NB4 (cell line): ENCODE measurements around the gene CMIP.

ENCODE experiments used
- CTCF ChIP-seq: IDR thresholded peaks from one replicate; pipeline ENCODE4 v1.5.1; 2012; ENCODE audit warnings: low read depth, low read length
- MYC ChIP-seq: IDR thresholded peaks from 2 replicates; pipeline ENCODE4 v1.6.1; 2011; ENCODE audit warnings: low read depth, low read length
- POLR2A ChIP-seq: IDR thresholded peaks from 2 replicates; pipeline ENCODE4 v1.6.1; 2011; ENCODE audit warnings: mild to moderate bottlenecking; ENCODE audit not compliant: insufficient read length; ENCODE audit errors: extremely low read depth

GRCh38 chr16:81520151-81520470 is 75.5 kb downstream of the CMIP start:
- TF ChIP-seq CTCF (no peak), POLR2A (no peak), MYC (no peak)
